ENCODE results near the gene PELI2.

PELI2 gene

GRCh38 chr14:56215180-56215579 lies 97.0 kb downstream of the PELI2 start:
- Histone ChIP-seq H3K9ac (ENCODE audit: low read depth, low read length) (no peak overlapping the region), H3K36me3 (ENCODE audit: control insufficient read depth, insufficient read depth, low read length) (no peaks in the 10 kb centered on the region), H3K27me3 (ENCODE audit: control insufficient read depth, insufficient read depth, low read length) (no peaks in the 10 kb centered on the region), H3K4me1 (ENCODE audit: control insufficient read depth, insufficient read depth, low read length) (no peaks in the 10 kb centered on the region), H3K4me3 (ENCODE audit: low read depth, low read length) (no peak overlapping the region), H3K9me3 (ENCODE audit: control insufficient read depth, insufficient read depth, low read length) (no peaks in the 10 kb centered on the region)

- Histone ChIP-seq H3K9ac (ENCODE audit: low read depth, low read length) (no peak overlapping the region), H3K9me3 (ENCODE audit: control insufficient read depth, insufficient read depth, low read length) (no peaks in the 10 kb centered on the region), H3K4me1 (ENCODE audit: control insufficient read depth, insufficient read depth, low read length) (no peaks in the 10 kb centered on the region), H3K27me3 (ENCODE audit: control insufficient read depth, insufficient read depth, low read length) (no peaks in the 10 kb centered on the region), H3K36me3 (ENCODE audit: control insufficient read depth, insufficient read depth, low read length) (no peaks in the 10 kb centered on the region), H3K4me3 (ENCODE audit: low read depth, low read length) (no peak overlapping the region)
Measured at GRCh38 chr14:56216626-56217379, 98.6 kb downstream of the PELI2 start.

- H3K4me1 ChIP-seq (ENCODE audit: control insufficient read depth, insufficient read depth, low read length): no peaks in the 10 kb centered on the region
- no peak overlapping the region for H3K9ac ChIP-seq (ENCODE audit: low read depth, low read length)
Measured at GRCh38 chr14:56217380-56218045, 99.3 kb downstream of the PELI2 start.

GRCh38 chr14:56219666-56220413 lies 101.6 kb downstream of the PELI2 start:
- Histone ChIP-seq H3K4me1 (ENCODE audit: control insufficient read depth, insufficient read depth, low read length) (no peaks in the 10 kb centered on the region), H3K9ac (ENCODE audit: low read depth, low read length) (no peak overlapping the region), H3K27me3 (ENCODE audit: control insufficient read depth, insufficient read depth, low read length) (no peaks in the 10 kb centered on the region), H3K9me3 (ENCODE audit: control insufficient read depth, insufficient read depth, low read length) (no peaks in the 10 kb centered on the region), H3K36me3 (ENCODE audit: control insufficient read depth, insufficient read depth, low read length) (no peaks in the 10 kb centered on the region), H3K4me3 (ENCODE audit: low read depth, low read length) (no peak overlapping the region)

More at GRCh38 chr14:56217380-56218045, 99.3 kb downstream of the PELI2 start:
- Histone ChIP-seq H3K4me3 (ENCODE audit: low read depth, low read length) (no peak overlapping the region), H3K27me3 (ENCODE audit: control insufficient read depth, insufficient read depth, low read length) (no peaks in the 10 kb centered on the region), H3K36me3 (ENCODE audit: control insufficient read depth, insufficient read depth, low read length) (no peaks in the 10 kb centered on the region), H3K9me3 (ENCODE audit: control insufficient read depth, insufficient read depth, low read length) (no peaks in the 10 kb centered on the region)

GRCh38 chr14:56221382-56222128 lies 103.3 kb downstream of the PELI2 start:
- Histone ChIP-seq H3K36me3 (ENCODE audit: control insufficient read depth, insufficient read depth, low read length) (no peaks in the 10 kb centered on the region), H3K9ac (ENCODE audit: low read depth, low read length) (no peak overlapping the region), H3K4me3 (ENCODE audit: low read depth, low read length) (no peak overlapping the region), H3K4me1 (ENCODE audit: control insufficient read depth, insufficient read depth, low read length) (no peaks in the 10 kb centered on the region), H3K27me3 (ENCODE audit: control insufficient read depth, insufficient read depth, low read length) (no peaks in the 10 kb centered on the region), H3K9me3 (ENCODE audit: control insufficient read depth, insufficient read depth, low read length) (no peaks in the 10 kb centered on the region)

GRCh38 chr14:56224229-56224628 lies 106.0 kb downstream of the PELI2 start:
- H3K9me3 ChIP-seq (ENCODE audit: control insufficient read depth, insufficient read depth, low read length): peaks cover 3% of the 10 kb centered on the region
- no peaks in the 10 kb centered on the region for H3K27me3 ChIP-seq (ENCODE audit: control insufficient read depth, insufficient read depth, low read length)
- no peaks in the 10 kb centered on the region for H3K36me3 ChIP-seq (ENCODE audit: control insufficient read depth, insufficient read depth, low read length)
- no peak overlapping the region for H3K4me3 ChIP-seq (ENCODE audit: low read depth, low read length)
- H3K4me1 ChIP-seq (ENCODE audit: control insufficient read depth, insufficient read depth, low read length): no peaks in the 10 kb centered on the region
- no peak overlapping the region for H3K9ac ChIP-seq (ENCODE audit: low read depth, low read length)

- peaks cover 3% of the 10 kb centered on the region for H3K9me3 ChIP-seq (ENCODE audit: control insufficient read depth, insufficient read depth, low read length)
- H3K4me1 ChIP-seq (ENCODE audit: control insufficient read depth, insufficient read depth, low read length): no peaks in the 10 kb centered on the region
- no peaks in the 10 kb centered on the region for H3K36me3 ChIP-seq (ENCODE audit: control insufficient read depth, insufficient read depth, low read length)
- H3K4me3 ChIP-seq (ENCODE audit: low read depth, low read length): no peak overlapping the region
- no peaks in the 10 kb centered on the region for H3K27me3 ChIP-seq (ENCODE audit: control insufficient read depth, insufficient read depth, low read length)
- H3K9ac ChIP-seq (ENCODE audit: low read depth, low read length): no peak overlapping the region
Measured at GRCh38 chr14:56224691-56225681, 106.8 kb downstream of the PELI2 start.

GRCh38 chr14:56235388-56235787 lies 117.2 kb downstream of the PELI2 start:
- no peaks in the 10 kb centered on the region for H3K36me3 ChIP-seq (ENCODE audit: control insufficient read depth, insufficient read depth, low read length)
- no peaks in the 10 kb centered on the region for H3K4me1 ChIP-seq (ENCODE audit: control insufficient read depth, insufficient read depth, low read length)
- no peak overlapping the region for H3K4me3 ChIP-seq (ENCODE audit: low read depth, low read length)
- H3K27me3 ChIP-seq (ENCODE audit: control insufficient read depth, insufficient read depth, low read length): no peaks in the 10 kb centered on the region
- no peak overlapping the region for H3K9ac ChIP-seq (ENCODE audit: low read depth, low read length)
- no peaks in the 10 kb centered on the region for H3K9me3 ChIP-seq (ENCODE audit: control insufficient read depth, insufficient read depth, low read length)

- no peaks in the 10 kb centered on the region for H3K9me3 ChIP-seq (ENCODE audit: control insufficient read depth, insufficient read depth, low read length)
- H3K9ac ChIP-seq (ENCODE audit: low read depth, low read length): no peak overlapping the region
- H3K4me3 ChIP-seq (ENCODE audit: low read depth, low read length): no peak overlapping the region
- no peaks in the 10 kb centered on the region for H3K27me3 ChIP-seq (ENCODE audit: control insufficient read depth, insufficient read depth, low read length)
- H3K4me1 ChIP-seq (ENCODE audit: control insufficient read depth, insufficient read depth, low read length): no peaks in the 10 kb centered on the region
- H3K36me3 ChIP-seq (ENCODE audit: control insufficient read depth, insufficient read depth, low read length): no peaks in the 10 kb centered on the region
Measured at GRCh38 chr14:56237398-56237797, 119.2 kb downstream of the PELI2 start.

GRCh38 chr14:56241461-56241860 lies 123.2 kb downstream of the PELI2 start:
- Histone ChIP-seq H3K4me1 (ENCODE audit: control insufficient read depth, insufficient read depth, low read length) (no peaks in the 10 kb centered on the region), H3K9ac (ENCODE audit: low read depth, low read length) (no peak overlapping the region), H3K36me3 (ENCODE audit: control insufficient read depth, insufficient read depth, low read length) (no peaks in the 10 kb centered on the region), H3K4me3 (ENCODE audit: low read depth, low read length) (no peak overlapping the region), H3K9me3 (ENCODE audit: control insufficient read depth, insufficient read depth, low read length) (no peaks in the 10 kb centered on the region), H3K27me3 (ENCODE audit: control insufficient read depth, insufficient read depth, low read length) (no peaks in the 10 kb centered on the region)

Measured in iPS-15b (cell line).